Psoas muscle (tissue), 8 donors: ENCODE data around the gene UGT8. TPM values are rescaled to one million over a fixed set of nuclear protein-coding genes. Genes with fewer than 3 reads are reported as not detected.
A peak's percentile ranks its signal among the peaks of the same experiment; 100 is the strongest.

ENCODE experiments used
- ATAC-seq, 4 donors: fragments of 200-7000 bp; cut with Tn5 transposase; one replicate each; pipeline ENCODE4 v1.9.1; 2020; ENCODE audit warnings: moderate library complexity in 3 of 4, mild to moderate bottlenecking in 2 of 4
- DNase-seq, 2 donors: peaks; one replicate each; pipeline ENCODE4 v3.0.0-alpha.2; 2020
- H3K27ac ChIP-seq: fragments of 200-600 bp; one replicate; pipeline ENCODE4 v1.8.0; 2022
- H3K27me3 ChIP-seq, 3 donors: fragments of 200-600 bp in 1 of 3; one replicate each; pipeline versions ENCODE4 v1.6.1 to v1.8.0; 2013 to 2022; ENCODE audit warnings: low read length in 2 of 3, mild to moderate bottlenecking in 2 of 3, moderate library complexity in 1 of 3; ENCODE audit not compliant: insufficient read depth in 3 of 3
- H3K36me3 ChIP-seq, 2 donors: fragments of 200-600 bp in 1 of 2; one replicate each; pipeline versions ENCODE4 v1.6.1 to v1.8.0; 2013 to 2022; ENCODE audit warnings: low read depth in 1 of 2, mild to moderate bottlenecking in 1 of 2, moderate library complexity in 1 of 2; ENCODE audit not compliant: insufficient read depth in 1 of 2
- H3K4me1 ChIP-seq: fragments of 200-600 bp; one replicate; pipeline ENCODE4 v1.8.0; 2022
- H3K4me3 ChIP-seq: fragments of 200-600 bp; one replicate; pipeline ENCODE4 v1.8.0; 2022; ENCODE audit warnings: mild to moderate bottlenecking
- H3K9me3 ChIP-seq: fragments of 200-600 bp; one replicate; pipeline ENCODE4 v1.8.0; 2022
- CTCF ChIP-seq: fragments of 200-600 bp; IDR thresholded peaks from one replicate; pipeline ENCODE4 v1.8.0; 2022; ENCODE audit warnings: antibody characterized with exemption
- WGBS, 3 donors: extraction: QIAGEN DNeasy Blood & Tissue Kit; methylation state at CpG; one replicate each; pipeline versions ENCODE4 v1.1.6 to v1.1.7; 2013; 5-methylcytosine and 5-hydroxymethylcytosine counted together
- intact Hi-C, 2 donors: fragments of 100-400 bp; cut with DNase I; formaldehyde crosslinking; loops; one replicate each; pipeline versions ENCODE4 v1.11.0 to v1.14.2; 2022
- polyA plus RNA-seq, 3 donors: library from polyadenylated mRNA; stranded (reverse); fragments of 200-250 nt; gene quantifications; one replicate each; pipeline ENCODE4 v1.2.3, GENCODE V29; 2013
- total RNA-seq, 4 donors: library from RNA; stranded (reverse); fragmentation: NEBNext Ultra II Directional in 2 of 4; extraction: Animal tissue kit (Norgen Biotek cat#: 25700) in 2 of 4; gene quantifications; one replicate each; pipeline versions ENCODE4 v1.2.1 to v1.2.4, GENCODE V29; 2021 to 2023
- donor health status: healthy with polysubstance abuse.
- donor health status: DM: no; HTN: no; CAD: no; lungs with moderate emphysema.
- donor health status: Bipolar disorder and iron deficiency.
- donor health status: healthy.
- donor health status: DM: yes; HTN: yes; CAD: no.
- donor health status: DM: no; HTN: no; CAD: no.
- donor health status: DM: no; HTN: no; CAD: no.
- donor health status: DM: yes; HTN: yes; CAD: no.

UGT8 gene
- total and polyA plus RNA-seq, 7 donors: 0.04 to 0.08 (median 0.05) TPM; not detected in 4

GRCh38 chr4:114690571-114690970 lies 92.0 kb downstream of the UGT8 start:
- intact Hi-C loops: loop anchor here in 1 of 2 donors (10.0 kb wide), 1 partner anchor 306 kb away; no protein-coding TSS in a partner anchor
- H3K27ac ChIP-seq: no peak overlapping the region
- no peaks in the 10 kb centered on the region for H3K4me1 ChIP-seq
- H3K9me3 ChIP-seq: no peaks in the 10 kb centered on the region
- DNase-seq (no peak), ATAC-seq (no peak)
- TF ChIP-seq CTCF: no peak
- no peak overlapping the region for H3K4me3 ChIP-seq
- no peaks in the 10 kb centered on the region for H3K36me3 ChIP-seq
- H3K27me3 ChIP-seq: no peaks in the 10 kb centered on the region

GRCh38 chr4:114691865-114692264 lies 93.3 kb downstream of the UGT8 start:
- no peak for TF ChIP-seq CTCF
- Histone ChIP-seq H3K4me3 (no peak overlapping the region), H3K27me3 (no peaks in the 10 kb centered on the region), H3K27ac (no peak overlapping the region), H3K9me3 (no peaks in the 10 kb centered on the region), H3K36me3 (no peaks in the 10 kb centered on the region), H3K4me1 (no peaks in the 10 kb centered on the region)
- 73 to 75% (median 74%) methylated on average over 1 of the region's 1 CpG for WGBS, 3 donors
- ATAC-seq: no peak
- intact Hi-C loops: loop anchor here in 1 of 2 donors (10.0 kb wide), 1 partner anchor 307 kb away; no protein-coding TSS in a partner anchor
- no peak for DNase-seq

- no peaks in the 10 kb centered on the region for H3K9me3 ChIP-seq
- H3K36me3 ChIP-seq: no peaks in the 10 kb centered on the region
- no peak overlapping the region for H3K4me3 ChIP-seq
- H3K27me3 ChIP-seq: no peaks in the 10 kb centered on the region
- no peaks in the 10 kb centered on the region for H3K4me1 ChIP-seq
- no peak for DNase-seq
- ATAC-seq: no peak
- intact Hi-C loops: loop anchor here in 1 of 2 donors (10.0 kb wide), 1 partner anchor 308 kb away; no protein-coding TSS in a partner anchor
- 90 to 95% (median 93%) methylated on average over 3 of the region's 3 CpGs for WGBS, 3 donors
- H3K27ac ChIP-seq: no peak overlapping the region
- no peak for TF ChIP-seq CTCF
These were observed 94.4 kb downstream of the UGT8 start for GRCh38 chr4:114692958-114693357.

- peak; percentile 57 for TF ChIP-seq CTCF
- intact Hi-C loops: loop anchor here in 1 of 2 donors (10.0 kb wide), 1 partner anchor 310 kb away; no protein-coding TSS in a partner anchor
- Histone ChIP-seq H3K4me3 (no peak overlapping the region), H3K9me3 (no peaks in the 10 kb centered on the region), H3K36me3 (no peaks in the 10 kb centered on the region), H3K27ac (no peak overlapping the region), H3K27me3 (no peaks in the 10 kb centered on the region), H3K4me1 (no peaks in the 10 kb centered on the region)
- DNase-seq (no peak), ATAC-seq (no peak)
- WGBS, 3 donors: 2 to 4% (median 2%) methylated on average over 1 of the region's 1 CpG
These were observed 96.2 kb downstream of the UGT8 start for GRCh38 chr4:114694770-114695169.

GRCh38 chr4:114698231-114698630 lies 99.6 kb downstream of the UGT8 start:
- no peak for ATAC-seq
- no peaks in the 10 kb centered on the region for H3K27me3 ChIP-seq
- no peak overlapping the region for H3K27ac ChIP-seq
- H3K4me3 ChIP-seq: no peak overlapping the region
- DNase-seq: no peak
- no peaks in the 10 kb centered on the region for H3K36me3 ChIP-seq
- no peaks in the 10 kb centered on the region for H3K9me3 ChIP-seq
- H3K4me1 ChIP-seq: no peaks in the 10 kb centered on the region
- TF ChIP-seq CTCF: no peak
- intact Hi-C loops: loop anchor here in 1 of 2 donors (10.0 kb wide), 1 partner anchor 313 kb away; no protein-coding TSS in a partner anchor
- WGBS, 3 donors: 49 to 53% (median 51%) methylated on average over 4 of the region's 4 CpGs
